Stimulated activated CD4-positive, alpha-beta T cell treated with anti-CD3 and anti-CD28 coated beads, Interleukin-12 subunit alpha, Interleukin-12 subunit beta, amount 100 ng/mL, for 24 hours (primary cell): ENCODE measurements around the gene CPLX3.
"Not testable (repeated sequence)": the region's sequence is repeated elsewhere in the genome, so short reads cannot be mapped to it uniquely, and the experiment has no call there.

Experiments used
- DNase-seq, 2 experiments: peaks; one replicate each; pipeline ENCODE4 v3.0.0-alpha.2; 2020; ENCODE audit warnings: low read depth in 2 of 2

The CPLX3 gene, protein sequence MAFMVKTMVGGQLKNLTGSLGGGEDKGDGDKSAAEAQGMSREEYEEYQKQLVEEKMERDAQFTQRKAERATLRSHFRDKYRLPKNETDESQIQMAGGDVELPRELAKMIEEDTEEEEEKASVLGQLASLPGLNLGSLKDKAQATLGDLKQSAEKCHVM

DNA sequence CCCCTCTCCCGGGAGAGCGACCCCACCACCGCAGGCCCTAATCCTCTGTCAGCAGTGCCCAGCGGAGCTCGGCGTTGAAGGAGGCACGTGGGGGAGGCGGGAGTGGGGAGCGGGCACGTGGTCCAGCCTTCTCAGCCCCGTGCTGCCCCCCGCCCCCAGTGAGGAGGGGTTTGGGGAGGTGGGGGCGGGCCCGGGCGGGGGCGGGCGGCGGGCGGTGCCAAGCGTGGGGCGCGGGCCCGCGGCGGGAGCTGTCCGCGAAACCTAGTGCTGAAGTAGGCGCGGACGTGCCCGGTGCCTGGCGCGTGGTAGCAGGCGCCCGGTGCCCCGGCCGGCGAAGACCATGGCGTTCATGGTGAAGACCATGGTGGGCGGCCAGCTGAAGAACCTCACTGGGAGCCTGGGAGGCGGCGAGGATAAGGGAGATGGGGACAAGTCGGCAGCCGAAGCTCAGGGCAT lies at the start of gene CPLX3:
CPLX3 (plus strand) TSS at position 264 of the 456 bp plus-strand sequence; CDS start at position 341, 77 bp downstream.
- peak in 1 of 2 experiments; percentile 36 for DNase-seq

DNA sequence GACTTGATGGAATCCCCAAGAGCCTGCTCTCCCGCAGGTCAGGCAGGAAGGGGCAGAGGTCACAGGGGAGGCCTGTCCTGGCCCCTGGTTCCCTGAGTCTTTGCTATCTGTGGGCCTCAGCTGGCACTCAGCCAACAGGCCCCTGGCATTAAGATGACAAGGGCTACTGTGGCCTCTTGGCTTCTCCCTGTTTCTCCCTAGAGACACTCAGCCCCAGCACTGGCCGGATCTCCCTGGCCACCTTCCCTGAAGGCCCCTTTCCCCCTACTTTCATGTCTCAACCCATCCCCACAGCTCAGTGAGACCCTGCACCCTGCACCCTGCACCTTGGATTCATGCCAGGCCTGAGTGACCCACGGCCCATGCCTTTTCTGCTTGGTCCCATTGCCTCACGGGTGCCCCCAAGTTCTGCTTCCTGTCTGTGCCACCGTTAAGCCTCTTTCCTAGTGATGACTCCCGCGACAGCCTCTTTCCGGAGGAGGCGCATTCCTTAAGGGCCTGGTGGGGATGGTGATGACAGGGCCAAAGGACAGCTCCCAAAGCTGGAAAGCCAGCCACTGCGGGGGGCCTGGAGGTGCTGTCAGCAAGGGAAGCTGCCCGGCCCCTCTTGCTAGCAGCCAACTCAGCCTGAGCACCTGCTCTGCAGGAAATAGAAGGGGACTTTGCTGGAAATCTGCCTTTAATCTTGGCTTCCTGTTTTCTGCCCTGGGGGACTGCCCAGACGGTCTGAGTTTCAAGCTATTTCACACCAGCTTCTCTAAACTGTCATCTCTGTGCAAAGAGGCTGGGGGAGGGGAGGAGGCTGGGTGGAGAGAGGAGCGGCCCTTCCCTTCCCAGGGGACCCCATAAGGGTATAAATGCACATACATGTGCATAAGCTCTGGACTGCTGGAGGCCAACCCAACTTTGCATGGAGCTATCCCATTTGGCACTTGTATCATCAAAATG lies 49.3 kb upstream of the CPLX3 start:
- no peak for DNase-seq

DNA sequence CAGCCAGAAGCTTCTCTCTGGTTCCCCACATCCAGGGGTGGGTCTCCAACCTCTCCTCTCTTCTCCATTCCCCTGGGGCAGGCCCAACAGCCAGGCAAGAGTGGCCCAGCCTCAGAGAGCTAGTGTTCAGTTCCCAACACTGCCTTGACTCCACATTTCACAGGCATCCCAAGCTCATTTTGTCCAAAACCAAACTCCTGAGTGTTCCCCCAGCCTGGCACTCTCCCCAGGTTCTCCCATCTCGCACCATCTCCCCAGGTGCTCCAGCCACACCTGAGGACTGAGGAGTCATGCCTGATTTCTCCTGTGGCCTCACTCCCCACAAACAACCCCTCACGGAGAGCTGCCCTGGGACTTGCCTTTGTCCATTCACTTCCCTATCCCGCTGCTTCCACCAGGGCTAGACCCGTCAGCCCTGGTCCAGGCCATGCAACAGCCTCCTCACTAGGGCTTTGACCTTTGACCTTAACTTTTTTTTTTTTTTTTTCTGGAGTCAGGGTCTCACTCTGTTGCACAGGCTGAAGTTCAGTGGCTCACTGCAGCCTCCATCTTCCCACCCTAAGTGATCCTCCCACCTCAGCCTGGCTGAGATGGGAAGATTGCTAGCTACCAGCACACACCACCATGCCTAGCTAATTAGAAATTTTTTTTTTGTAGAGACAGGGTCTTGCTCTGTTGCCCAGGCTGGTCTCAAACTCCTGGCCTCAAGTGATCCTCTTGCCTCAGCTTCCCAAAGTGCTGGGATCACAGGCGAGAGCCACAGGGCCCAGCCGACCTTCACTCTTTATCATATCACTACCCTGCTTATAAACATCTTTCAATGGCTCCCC lies 48.4 kb upstream of the CPLX3 start:
- DNase-seq: no peak

DNA sequence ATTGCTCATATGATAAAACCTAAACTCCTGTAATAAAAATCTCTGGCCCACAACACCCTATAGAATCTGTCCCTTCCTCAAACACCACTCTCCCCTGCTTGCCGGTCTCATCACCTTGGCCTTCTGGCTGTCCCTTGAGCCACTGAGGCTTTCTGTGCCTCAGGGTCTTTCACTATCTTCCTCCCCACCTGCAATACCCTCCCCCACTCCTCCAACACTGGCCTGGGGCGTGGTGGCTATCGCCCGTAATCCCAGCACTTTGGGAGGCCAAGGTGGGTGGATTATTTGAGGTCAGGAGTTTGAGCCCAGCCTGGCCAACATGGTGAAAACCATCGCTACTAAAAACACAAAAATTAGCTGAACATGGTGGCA lies 47.8 kb upstream of the CPLX3 start:
- no peak for DNase-seq

DNA sequence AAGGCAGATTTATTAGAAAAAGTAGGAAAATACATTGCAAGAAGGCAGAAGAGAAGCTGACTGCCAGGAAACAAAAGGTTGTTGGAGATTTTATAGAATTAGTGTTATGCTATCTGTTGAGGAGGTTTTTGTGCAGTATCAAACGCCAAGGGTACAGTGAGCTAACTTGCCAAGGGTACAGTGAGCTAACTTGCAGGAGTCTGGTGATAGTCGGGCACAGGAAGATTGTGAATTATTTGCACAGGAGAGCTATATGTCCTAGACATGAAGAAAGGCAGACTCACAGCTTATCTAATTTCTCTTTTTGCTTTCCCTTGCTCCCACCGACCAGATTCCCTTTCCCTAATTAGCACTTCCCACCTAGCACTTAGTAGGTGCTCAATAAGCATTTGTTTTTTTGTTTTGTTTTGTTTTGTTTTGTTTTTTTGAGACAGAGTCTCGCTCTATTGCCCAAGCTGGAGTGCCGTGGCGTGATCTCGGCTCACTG lies 47.2 kb upstream of the CPLX3 start:
- no peak for DNase-seq

DNA sequence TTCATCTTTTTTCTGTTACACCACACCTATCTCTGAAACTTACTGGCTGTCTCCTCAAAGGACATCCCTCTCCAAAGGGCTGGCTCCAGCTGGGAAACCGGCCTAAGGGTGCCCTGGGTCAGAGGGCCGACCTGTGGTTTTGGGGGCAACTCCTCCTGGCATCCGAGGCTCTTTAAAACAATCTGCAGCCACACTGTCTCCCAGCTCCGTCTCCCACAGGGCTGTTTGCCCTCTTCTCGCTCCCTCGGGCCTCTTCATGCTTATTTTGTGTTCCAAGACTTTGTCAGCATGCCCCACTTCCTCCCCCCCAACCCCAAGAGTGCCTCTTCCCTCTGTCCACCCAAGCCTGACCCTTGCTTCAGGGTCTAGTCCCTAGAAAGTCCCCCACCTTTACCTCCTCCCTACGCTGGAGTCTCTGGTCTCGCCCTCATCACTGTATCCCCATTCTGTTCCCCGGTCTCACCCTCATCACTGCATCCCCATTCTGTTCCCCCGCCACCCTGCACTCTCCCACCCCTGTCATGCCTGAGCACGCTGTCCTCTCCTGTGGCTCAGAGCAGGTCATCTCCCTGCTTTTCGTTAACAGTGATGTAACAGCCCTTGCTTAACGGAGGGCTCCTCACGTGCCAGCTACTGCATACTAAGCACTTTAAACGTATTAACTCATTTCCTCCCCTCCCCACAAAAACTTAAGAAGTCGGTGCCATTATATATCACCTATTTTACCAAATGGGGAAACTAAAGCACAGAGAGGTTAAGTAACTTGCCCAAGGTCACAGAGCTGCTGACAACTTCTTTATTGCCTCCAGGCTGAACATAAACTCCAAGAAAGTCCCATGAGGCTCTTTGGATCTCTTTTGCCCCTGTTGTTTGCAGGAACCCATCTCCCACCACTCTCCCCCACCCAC lies 45.6 kb upstream of the CPLX3 start:
- no peak for DNase-seq

GRCh38 chr15:74781431-74782258 lies 44.8 kb upstream of the CPLX3 start, which contains the start of gene CSK:
CSK (plus strand) TSS chr15:74782080; CDS start chr15:74798298, 16,218 bp downstream.
- DNase-seq: peak in 1 of 2 experiments; percentile 50

GRCh38 chr15:74782259-74783071 lies 44.0 kb upstream of the CPLX3 start:
- no peak for DNase-seq

GRCh38 chr15:74783072-74783807 lies 43.2 kb upstream of the CPLX3 start:
- DNase-seq: no peak

GRCh38 chr15:74783808-74784175 lies 42.6 kb upstream of the CPLX3 start:
- no peak for DNase-seq

GRCh38 chr15:74784426-74785193 lies 41.8 kb upstream of the CPLX3 start:
- no peak for DNase-seq

- no peak for DNase-seq
Measured at GRCh38 chr15:74785194-74786032, 41.0 kb upstream of the CPLX3 start.

DNA sequence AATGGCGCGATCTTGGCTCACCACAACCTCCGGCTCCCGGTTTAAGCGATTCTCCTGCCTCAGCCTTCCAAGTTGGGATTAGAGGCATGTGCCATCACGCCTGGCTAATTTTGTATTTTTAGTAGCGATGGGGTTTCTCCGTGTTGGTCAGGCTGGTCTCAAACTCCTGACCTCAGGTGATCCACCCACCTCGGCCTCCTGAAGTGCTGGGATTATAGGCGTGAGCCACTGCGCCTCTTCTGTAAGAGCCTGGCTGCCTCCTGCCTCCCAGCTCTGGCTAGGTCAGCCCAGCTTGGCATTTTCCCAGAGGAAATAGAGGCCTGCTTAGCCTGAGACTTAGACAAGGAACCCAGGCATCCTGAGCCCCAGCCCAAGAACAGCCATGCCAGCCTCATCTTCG lies 40.3 kb upstream of the CPLX3 start:
- DNase-seq: not testable (repeated sequence)

DNA sequence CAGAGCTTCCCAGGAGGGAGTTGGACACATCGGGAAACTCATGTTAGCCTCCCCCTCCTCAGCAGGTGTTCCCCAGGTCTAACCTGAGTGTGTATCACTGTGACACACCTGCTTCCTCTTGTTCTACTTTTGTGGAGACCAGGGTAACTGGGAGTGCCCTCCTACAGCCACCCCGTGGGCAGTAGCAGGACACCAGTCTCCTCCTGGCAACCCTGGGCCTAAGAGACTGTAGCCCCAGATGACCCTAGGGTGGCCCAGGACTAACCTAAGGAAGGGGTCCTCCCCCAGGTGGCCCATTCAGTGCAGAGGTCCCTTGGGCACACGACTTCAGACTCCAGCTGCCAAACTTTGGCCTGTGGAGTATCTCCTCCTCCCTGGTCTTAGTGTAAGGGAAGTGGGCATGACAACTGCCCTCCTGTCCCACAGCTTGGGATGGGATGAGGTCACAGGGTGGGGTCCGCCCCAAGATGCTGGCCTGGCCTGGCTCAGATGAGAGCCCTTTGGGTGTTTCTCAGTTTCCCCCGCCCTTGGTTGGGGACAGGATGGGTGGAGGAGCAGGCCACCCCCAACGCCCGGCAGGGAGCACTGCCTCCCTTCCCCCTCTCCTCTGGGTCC lies 39.8 kb upstream of the CPLX3 start:
- DNase-seq: no peak

- peak; percentile 80 to 87 for DNase-seq
Measured at GRCh38 chr15:74787251-74788041, 39.0 kb upstream of the CPLX3 start.
